SK-N-SH (cell line): ENCODE data around the gene NR6A1. TPM values are rescaled to one million over a fixed set of nuclear protein-coding genes. Genes with fewer than 3 reads are reported as not detected.

Experiments
- CTCF ChIA-PET: fragments of 300-600, 350-600 bp; formaldehyde crosslinking; extraction: SDS; loops from one replicate; lab custom pipeline; 2021; lab: Yijun Ruan, JAX
- POLR2A ChIA-PET: fragments of 350-600 bp; sonication (Branson Sonifier 250); formaldehyde crosslinking; extraction: SDS; loops from one replicate; lab custom pipeline; 2020; ENCODE audit warnings: antibody characterized with exemption, inconsistent platforms; lab: Yijun Ruan, JAX
- DNase-seq: peaks from one replicate; pipeline ENCODE4 v3.0.0; 2012
- H2AFZ ChIP-seq: fragments of 200-600 bp; sonication (generic); 2 replicates; pipeline ENCODE4 v1.8.1; 2016; ENCODE audit warnings: antibody characterized with exemption, mild to moderate bottlenecking, low read depth
- H3F3A ChIP-seq: fragments of 200-600 bp; sonication (generic); replicated peaks from 2 replicates; pipeline ENCODE3; 2016; ENCODE audit warnings: antibody characterized with exemption, mild to moderate bottlenecking; ENCODE audit not compliant: insufficient read depth
- H3K27ac ChIP-seq, 2 experiments: fragments of 200-500 bp in 1 of 2; fragments of 200-600 bp in 1 of 2; sonication (Bioruptor generic) in 1 of 2; sonication (generic), shearing (Covaris generic) in 1 of 2; 2 replicates each; pipeline versions ENCODE4 v1.5.1 to v1.6.1; 2014 to 2016; ENCODE audit warnings: low read depth in 2 of 2, inconsistent platforms in 1 of 2, low read length in 1 of 2, mild to moderate bottlenecking in 1 of 2, mixed read lengths in 1 of 2
- H3K27me3 ChIP-seq: fragments of 200-600 bp; sonication (generic), shearing (Covaris generic); 2 replicates; pipeline ENCODE4 v1.6.1; 2016; ENCODE audit warnings: mixed run types; ENCODE audit not compliant: insufficient read depth
- H3K36me3 ChIP-seq, 2 experiments: fragments of 200-500 bp in 1 of 2; fragments of 200-600 bp in 1 of 2; sonication (Bioruptor generic) in 1 of 2; sonication (generic) in 1 of 2; replicated peaks in 1 of 2; 2 replicates each; pipeline versions ENCODE3 to v1.5.1; 2014 to 2016; ENCODE audit warnings: low read length in 1 of 2, mild to moderate bottlenecking in 1 of 2; ENCODE audit not compliant: insufficient read depth in 2 of 2, control insufficient read depth in 1 of 2
- H3K4me1 ChIP-seq, 2 experiments: fragments of 200-500 bp in 1 of 2; fragments of 200-600 bp in 1 of 2; sonication (Bioruptor generic) in 1 of 2; sonication (generic), shearing (Covaris generic) in 1 of 2; 2 replicates each; pipeline versions ENCODE4 v1.5.1 to v1.6.1; 2014 to 2016; ENCODE audit warnings: low read depth in 1 of 2, low read length in 1 of 2, mixed run types in 1 of 2; ENCODE audit not compliant: insufficient read depth in 2 of 2, control insufficient read depth in 1 of 2
- H3K4me2 ChIP-seq: fragments of 200-600 bp; sonication (generic), shearing (Covaris generic); 2 replicates; pipeline ENCODE4 v1.6.1; 2017; ENCODE audit warnings: mixed run types
- H3K4me3 ChIP-seq, 2 experiments: fragments of 200-500 bp in 1 of 2; fragments of 200-600 bp in 1 of 2; sonication (Bioruptor generic) in 1 of 2; sonication (generic), shearing (Covaris generic) in 1 of 2; 2 replicates each; pipeline versions ENCODE4 v1.5.1 to v1.8.1; 2014 to 2016; ENCODE audit warnings: low read depth in 2 of 2, inconsistent platforms in 1 of 2, low read length in 1 of 2, mild to moderate bottlenecking in 1 of 2, mixed read lengths in 1 of 2, moderate library complexity in 1 of 2
- H3K79me2 ChIP-seq: fragments of 200-600 bp; sonication (generic); 2 replicates; pipeline ENCODE4 v1.8.1; 2017; ENCODE audit warnings: mild to moderate bottlenecking; ENCODE audit not compliant: insufficient read depth
- H3K9ac ChIP-seq: fragments of 200-600 bp; sonication (generic); 2 replicates; pipeline ENCODE4 v1.6.1; 2017; ENCODE audit warnings: mixed run types
- H3K9me2 ChIP-seq: fragments of 200-600 bp; sonication (generic); 2 replicates; pipeline ENCODE4 v1.6.1; 2017; ENCODE audit warnings: mixed run types
- H3K9me3 ChIP-seq: fragments of 200-600 bp; sonication (generic); 2 replicates; pipeline ENCODE4 v1.6.1; 2017; ENCODE audit warnings: mixed run types, mild to moderate bottlenecking, moderate library complexity
- H4K20me1 ChIP-seq: fragments of 200-600 bp; sonication (generic); 2 replicates; pipeline ENCODE4 v1.6.1; 2017; ENCODE audit warnings: mild to moderate bottlenecking, mixed run types; ENCODE audit not compliant: insufficient read depth
- EP300 ChIP-seq, 2 experiments: IDR thresholded peaks; 2 replicates each; pipeline versions ENCODE4 v1.4.0 to v1.6.1; 2012; ENCODE audit warnings: borderline replicate concordance in 1 of 2, low read depth in 1 of 2, low read length in 1 of 2
- EZH2phosphoT487 ChIP-seq: fragments of 200-600 bp; sonication (generic); IDR thresholded peaks from 2 replicates; pipeline ENCODE4 v1.6.1; 2017; ENCODE audit warnings: low read depth, mixed run types, mild to moderate bottlenecking, antibody characterized with exemption, moderate library complexity, borderline replicate concordance
- FOSL2 ChIP-seq: IDR thresholded peaks from 2 replicates; pipeline ENCODE4 v1.4.0; 2012; ENCODE audit warnings: low read depth, mild to moderate bottlenecking, moderate library complexity, borderline replicate concordance
- FOXM1 ChIP-seq: IDR thresholded peaks from 2 replicates; pipeline ENCODE4 v1.4.0; 2012; ENCODE audit warnings: low read depth, mild to moderate bottlenecking
- GABPA ChIP-seq: IDR thresholded peaks from 2 replicates; pipeline ENCODE4 v1.4.0; 2012; ENCODE audit warnings: low read depth, mild to moderate bottlenecking
- GATA2 ChIP-seq: sonication (generic); formaldehyde crosslinking; IDR thresholded peaks from 2 replicates; pipeline ENCODE4 v1.5.0; 2020; ENCODE audit warnings: mild to moderate bottlenecking, missing genetic modification reagents
- JUND ChIP-seq: IDR thresholded peaks from 2 replicates; pipeline ENCODE4 v1.4.0; 2012
- MEF2A ChIP-seq: IDR thresholded peaks from 2 replicates; pipeline ENCODE4 v1.4.0; 2012; ENCODE audit warnings: low read depth, borderline replicate concordance
- MXI1 ChIP-seq: IDR thresholded peaks from 2 replicates; pipeline ENCODE4 v1.6.1; 2012; ENCODE audit warnings: mild to moderate bottlenecking, low read depth, low read length, improper control_type of control experiment
- NFIC ChIP-seq: IDR thresholded peaks from 2 replicates; pipeline ENCODE4 v1.4.0; 2012; ENCODE audit warnings: borderline replicate concordance
- RCOR1 ChIP-seq: fragments of 150-350 bp; IDR thresholded peaks from 2 replicates; pipeline ENCODE4 v1.6.1; 2017; ENCODE audit warnings: antibody characterized with exemption, low read length
- RFX5 ChIP-seq: IDR thresholded peaks from 2 replicates; pipeline ENCODE4 v1.6.1; 2012; ENCODE audit warnings: mild to moderate bottlenecking, improper control_type of control experiment, low read length
- RXRA ChIP-seq: IDR thresholded peaks from 2 replicates; pipeline ENCODE4 v1.4.0; 2012; ENCODE audit warnings: low read depth, mild to moderate bottlenecking, borderline replicate concordance
- TCF12 ChIP-seq: IDR thresholded peaks from 2 replicates; pipeline ENCODE4 v1.4.0; 2012
- TEAD4 ChIP-seq: IDR thresholded peaks from 2 replicates; pipeline ENCODE4 v1.4.0; 2012; ENCODE audit warnings: mild to moderate bottlenecking, borderline replicate concordance; ENCODE audit not compliant: insufficient read depth
- USF1 ChIP-seq: IDR thresholded peaks from 2 replicates; pipeline ENCODE4 v1.4.0; 2012; ENCODE audit warnings: low read depth, borderline replicate concordance
- YY1 ChIP-seq: IDR thresholded peaks from 2 replicates; pipeline ENCODE4 v1.4.0; 2012; ENCODE audit warnings: low read depth, mild to moderate bottlenecking
- WGBS: methylation state at CpG from one replicate; pipeline ENCODE4 v1.1.6; 2017; ENCODE audit warnings: low lambda C conversion rate; 5-methylcytosine and 5-hydroxymethylcytosine counted together
- polyA plus RNA-seq, 3 experiments: library from polyadenylated mRNA; depleted of rRNA; stranded (reverse); fragments of >200 nt; gene quantifications; 2 replicates each; pipeline ENCODE4 v1.2.3, GENCODE V29; 2012
- TF ChIP-seq, protein P1 (sequence below): IDR thresholded peaks from 2 replicates; pipeline ENCODE4 v1.4.0; 2012; ENCODE audit warnings: low read depth
- TF ChIP-seq, protein P2 (sequence below): IDR thresholded peaks from 2 replicates; pipeline ENCODE4 v1.4.0; 2012; ENCODE audit warnings: low read depth, borderline replicate concordance
- TF ChIP-seq, protein P3 (sequence below): IDR thresholded peaks from 2 replicates; pipeline ENCODE4; 2012
- TF ChIP-seq, protein P4 (sequence below): IDR thresholded peaks from 2 replicates; pipeline ENCODE4 v1.6.1; 2012; ENCODE audit warnings: mild to moderate bottlenecking, low read depth, low read length, moderate library complexity

Gene NR6A1
- polyA plus RNA-seq, 1 of the 3 experiments (the other 2 are of a cell fraction) = 1.2 TPM

DNA sequence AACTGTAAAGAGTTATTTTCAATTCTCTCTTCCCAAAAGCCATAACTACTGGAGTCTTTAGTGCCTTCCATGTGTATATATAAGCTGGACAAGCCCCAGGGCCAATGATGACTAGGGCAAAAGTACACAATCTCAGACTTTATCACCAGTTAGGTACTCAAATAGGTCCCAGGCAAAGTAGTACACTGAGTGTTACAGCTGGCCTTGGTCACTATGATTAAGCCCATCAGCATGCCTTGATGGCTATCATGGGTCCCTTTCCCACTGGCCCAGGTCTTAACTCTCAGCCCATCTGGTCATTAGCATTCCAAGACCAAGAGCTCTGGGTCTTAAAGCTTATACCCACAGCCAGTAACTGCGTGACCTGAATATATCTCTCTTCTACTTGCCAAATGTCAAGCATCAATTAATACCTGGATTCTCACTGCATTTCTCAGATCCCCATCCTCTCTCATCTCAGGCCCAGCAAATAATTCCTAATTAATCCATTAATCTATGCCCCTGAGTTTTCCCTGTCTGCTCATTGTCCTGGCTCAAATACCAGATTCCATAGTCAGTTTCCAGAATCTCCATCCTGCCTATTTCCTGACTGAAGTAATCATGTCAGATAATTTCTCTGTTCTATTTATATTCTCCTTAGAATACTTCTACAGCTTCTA lies 62.3 kb downstream of the NR6A1 start:
- ChIA-PET POLR2A (no interaction called here), CTCF (interaction anchor here (0.6 to 15.6 kb wide), 7 partner anchors 29 to 172 kb away, joined by 3 to 301 read pairs (median 3); no protein-coding TSS in a partner anchor)
- no peak overlapping the region for H2AFZ ChIP-seq
- peak overlapping the region; percentile 67 to 88 for H3K27ac ChIP-seq
- H3K4me2 ChIP-seq = peak overlapping the region; percentile 4
- peaks cover 45% of the 10 kb centered on the region for H3F3A ChIP-seq
- peak; percentile 5 for DNase-seq
- H4K20me1 ChIP-seq = no peaks in the 10 kb centered on the region
- TF ChIP-seq NFIC = peak; percentile 74
- TF ChIP-seq, protein P1, sequence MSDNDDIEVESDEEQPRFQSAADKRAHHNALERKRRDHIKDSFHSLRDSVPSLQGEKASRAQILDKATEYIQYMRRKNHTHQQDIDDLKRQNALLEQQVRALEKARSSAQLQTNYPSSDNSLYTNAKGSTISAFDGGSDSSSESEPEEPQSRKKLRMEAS = 0 out of 2 replicates have a peak, but pooled peaks have one; percentile 33
- TF ChIP-seq, protein P2, sequence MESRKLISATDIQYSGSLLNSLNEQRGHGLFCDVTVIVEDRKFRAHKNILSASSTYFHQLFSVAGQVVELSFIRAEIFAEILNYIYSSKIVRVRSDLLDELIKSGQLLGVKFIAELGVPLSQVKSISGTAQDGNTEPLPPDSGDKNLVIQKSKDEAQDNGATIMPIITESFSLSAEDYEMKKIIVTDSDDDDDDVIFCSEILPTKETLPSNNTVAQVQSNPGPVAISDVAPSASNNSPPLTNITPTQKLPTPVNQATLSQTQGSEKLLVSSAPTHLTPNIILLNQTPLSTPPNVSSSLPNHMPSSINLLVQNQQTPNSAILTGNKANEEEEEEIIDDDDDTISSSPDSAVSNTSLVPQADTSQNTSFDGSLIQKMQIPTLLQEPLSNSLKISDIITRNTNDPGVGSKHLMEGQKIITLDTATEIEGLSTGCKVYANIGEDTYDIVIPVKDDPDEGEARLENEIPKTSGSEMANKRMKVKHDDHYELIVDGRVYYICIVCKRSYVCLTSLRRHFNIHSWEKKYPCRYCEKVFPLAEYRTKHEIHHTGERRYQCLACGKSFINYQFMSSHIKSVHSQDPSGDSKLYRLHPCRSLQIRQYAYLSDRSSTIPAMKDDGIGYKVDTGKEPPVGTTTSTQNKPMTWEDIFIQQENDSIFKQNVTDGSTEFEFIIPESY = 0 out of 2 replicates have a peak, but pooled peaks have one; percentile 28
- no peak for TF ChIP-seq RCOR1
- peak; percentile 92 for TF ChIP-seq TCF12
- no peak for TF ChIP-seq USF1
- 0 out of 2 replicates have a peak, but pooled peaks have one; percentile 43 for TF ChIP-seq MEF2A
- peak; percentile 56; the same call in 1 of the 2 replicates for TF ChIP-seq FOXM1
- TF ChIP-seq YY1 = no peak
- TF ChIP-seq, protein P3, sequence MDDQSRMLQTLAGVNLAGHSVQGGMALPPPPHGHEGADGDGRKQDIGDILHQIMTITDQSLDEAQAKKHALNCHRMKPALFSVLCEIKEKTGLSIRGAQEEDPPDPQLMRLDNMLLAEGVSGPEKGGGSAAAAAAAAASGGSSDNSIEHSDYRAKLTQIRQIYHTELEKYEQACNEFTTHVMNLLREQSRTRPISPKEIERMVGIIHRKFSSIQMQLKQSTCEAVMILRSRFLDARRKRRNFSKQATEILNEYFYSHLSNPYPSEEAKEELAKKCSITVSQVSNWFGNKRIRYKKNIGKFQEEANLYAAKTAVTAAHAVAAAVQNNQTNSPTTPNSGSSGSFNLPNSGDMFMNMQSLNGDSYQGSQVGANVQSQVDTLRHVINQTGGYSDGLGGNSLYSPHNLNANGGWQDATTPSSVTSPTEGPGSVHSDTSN = peak; percentile 50
- TF ChIP-seq EZH2phosphoT487 = no peak
- TF ChIP-seq EP300 (IDR thresholded peaks at IDR 0.05; ENCODE audit: borderline replicate concordance in 1 of 2, low read depth in 1 of 2, low read length in 1 of 2) = peak in 1 of 2 experiments; percentile 81; a peak in 2 of 4 replicates
- peak; percentile 61 for TF ChIP-seq FOSL2
- TF ChIP-seq RXRA = no peak; the same call in 1 of the 2 replicates
- no peak for TF ChIP-seq GABPA
- TF ChIP-seq RFX5 = no peak
- peak; percentile 79 for TF ChIP-seq TEAD4
- TF ChIP-seq, protein P4, sequence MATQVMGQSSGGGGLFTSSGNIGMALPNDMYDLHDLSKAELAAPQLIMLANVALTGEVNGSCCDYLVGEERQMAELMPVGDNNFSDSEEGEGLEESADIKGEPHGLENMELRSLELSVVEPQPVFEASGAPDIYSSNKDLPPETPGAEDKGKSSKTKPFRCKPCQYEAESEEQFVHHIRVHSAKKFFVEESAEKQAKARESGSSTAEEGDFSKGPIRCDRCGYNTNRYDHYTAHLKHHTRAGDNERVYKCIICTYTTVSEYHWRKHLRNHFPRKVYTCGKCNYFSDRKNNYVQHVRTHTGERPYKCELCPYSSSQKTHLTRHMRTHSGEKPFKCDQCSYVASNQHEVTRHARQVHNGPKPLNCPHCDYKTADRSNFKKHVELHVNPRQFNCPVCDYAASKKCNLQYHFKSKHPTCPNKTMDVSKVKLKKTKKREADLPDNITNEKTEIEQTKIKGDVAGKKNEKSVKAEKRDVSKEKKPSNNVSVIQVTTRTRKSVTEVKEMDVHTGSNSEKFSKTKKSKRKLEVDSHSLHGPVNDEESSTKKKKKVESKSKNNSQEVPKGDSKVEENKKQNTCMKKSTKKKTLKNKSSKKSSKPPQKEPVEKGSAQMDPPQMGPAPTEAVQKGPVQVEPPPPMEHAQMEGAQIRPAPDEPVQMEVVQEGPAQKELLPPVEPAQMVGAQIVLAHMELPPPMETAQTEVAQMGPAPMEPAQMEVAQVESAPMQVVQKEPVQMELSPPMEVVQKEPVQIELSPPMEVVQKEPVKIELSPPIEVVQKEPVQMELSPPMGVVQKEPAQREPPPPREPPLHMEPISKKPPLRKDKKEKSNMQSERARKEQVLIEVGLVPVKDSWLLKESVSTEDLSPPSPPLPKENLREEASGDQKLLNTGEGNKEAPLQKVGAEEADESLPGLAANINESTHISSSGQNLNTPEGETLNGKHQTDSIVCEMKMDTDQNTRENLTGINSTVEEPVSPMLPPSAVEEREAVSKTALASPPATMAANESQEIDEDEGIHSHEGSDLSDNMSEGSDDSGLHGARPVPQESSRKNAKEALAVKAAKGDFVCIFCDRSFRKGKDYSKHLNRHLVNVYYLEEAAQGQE = no peak
- TF ChIP-seq GATA2 = no peak
- TF ChIP-seq MXI1 = no peak
- peak; percentile 76 for TF ChIP-seq JUND
- H3K9ac ChIP-seq = peak overlapping the region; percentile 37; the same call in 1 of the 2 replicates
- H3K4me1 ChIP-seq = peaks cover 16 to 38% of the 10 kb centered on the region in 2 experiments; a peak in 2 of 4 replicates
- peaks cover 63% of the 10 kb centered on the region for H3K79me2 ChIP-seq
- H3K27me3 ChIP-seq = no peaks in the 10 kb centered on the region
- 31% methylated on average over 1 of the region's 1 CpG for WGBS
- H3K9me2 ChIP-seq = no peaks in the 10 kb centered on the region
- H3K36me3 ChIP-seq = peaks cover 0 to 43% of the 10 kb centered on the region in 2 experiments
- 0 out of 2 replicates have a peak, but pooled peaks cover 6% of the 10 kb centered on the region for H3K9me3 ChIP-seq
- no peak overlapping the region for H3K4me3 ChIP-seq
